Stimulated activated CD4-positive, alpha-beta T cell treated with anti-CD3 and anti-CD28 coated beads, Interleukin-2, amount 100 ng/mL, for 4 hours (primary cell): Measurements from ENCODE around the gene CCDC178.

Experiments
- DNase-seq: peaks from one replicate; pipeline ENCODE4 v3.0.0-alpha.2; 2020; ENCODE audit warnings: low read depth

Gene CCDC178

DNA sequence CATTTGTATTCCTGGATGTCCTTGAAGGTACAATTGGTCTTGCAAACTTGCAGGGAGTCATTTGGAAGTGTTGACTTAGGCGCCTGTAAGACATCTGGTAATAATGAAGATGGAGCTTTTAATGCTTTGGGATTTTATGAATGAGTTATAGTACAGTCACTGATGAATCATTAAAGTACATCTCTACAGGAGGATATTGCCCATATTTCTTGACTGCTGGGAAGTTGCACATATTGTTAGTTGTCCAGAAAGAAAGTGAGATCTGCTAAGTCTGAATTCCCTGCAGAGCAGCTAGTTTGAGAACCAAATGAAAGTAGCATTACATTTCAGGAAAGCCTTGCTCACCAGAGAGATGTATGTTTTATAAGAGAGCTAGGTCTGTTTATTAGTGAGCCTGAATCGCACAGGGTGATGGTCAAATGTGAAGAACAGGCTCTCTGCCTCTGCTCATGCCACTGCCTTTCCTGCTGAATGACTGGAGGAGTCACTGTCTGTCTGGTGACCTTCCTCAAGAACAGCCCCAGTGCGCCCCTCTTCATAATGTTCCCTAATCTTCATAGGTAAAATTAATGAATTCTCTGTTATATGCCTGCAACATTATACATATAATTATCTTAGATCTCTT, 528.7 kb downstream of the CCDC178 start:
- DNase-seq, result no peak

DNA sequence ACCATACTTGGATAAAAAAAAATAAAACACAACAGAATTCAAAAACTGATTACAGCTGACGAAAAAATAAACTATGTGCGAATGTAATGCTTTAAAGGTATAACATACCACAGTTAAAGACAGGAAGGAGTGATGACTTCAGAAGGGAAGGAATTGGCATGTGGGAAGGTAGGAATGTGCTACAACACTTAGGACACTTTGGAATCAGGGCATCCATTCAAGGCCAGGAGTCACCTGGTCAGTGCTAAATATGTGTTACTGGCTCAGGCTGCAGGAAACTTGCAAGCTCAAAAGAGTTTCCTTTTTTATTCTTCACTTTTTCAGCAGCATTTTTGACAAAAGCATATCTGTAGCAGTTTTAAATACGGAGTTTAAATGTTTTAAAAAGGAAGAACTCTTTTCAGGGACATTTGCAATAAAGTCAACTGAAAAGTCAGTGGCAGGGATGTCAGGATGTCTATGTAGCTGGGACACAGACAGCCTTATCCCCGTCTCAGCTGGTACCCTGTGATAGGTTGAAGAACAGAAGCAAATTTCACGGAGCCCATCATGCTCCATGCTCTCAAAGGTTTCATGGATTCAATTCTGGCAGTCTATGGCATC, 529.7 kb downstream of the CCDC178 start:
- DNase-seq, result no peak

DNA sequence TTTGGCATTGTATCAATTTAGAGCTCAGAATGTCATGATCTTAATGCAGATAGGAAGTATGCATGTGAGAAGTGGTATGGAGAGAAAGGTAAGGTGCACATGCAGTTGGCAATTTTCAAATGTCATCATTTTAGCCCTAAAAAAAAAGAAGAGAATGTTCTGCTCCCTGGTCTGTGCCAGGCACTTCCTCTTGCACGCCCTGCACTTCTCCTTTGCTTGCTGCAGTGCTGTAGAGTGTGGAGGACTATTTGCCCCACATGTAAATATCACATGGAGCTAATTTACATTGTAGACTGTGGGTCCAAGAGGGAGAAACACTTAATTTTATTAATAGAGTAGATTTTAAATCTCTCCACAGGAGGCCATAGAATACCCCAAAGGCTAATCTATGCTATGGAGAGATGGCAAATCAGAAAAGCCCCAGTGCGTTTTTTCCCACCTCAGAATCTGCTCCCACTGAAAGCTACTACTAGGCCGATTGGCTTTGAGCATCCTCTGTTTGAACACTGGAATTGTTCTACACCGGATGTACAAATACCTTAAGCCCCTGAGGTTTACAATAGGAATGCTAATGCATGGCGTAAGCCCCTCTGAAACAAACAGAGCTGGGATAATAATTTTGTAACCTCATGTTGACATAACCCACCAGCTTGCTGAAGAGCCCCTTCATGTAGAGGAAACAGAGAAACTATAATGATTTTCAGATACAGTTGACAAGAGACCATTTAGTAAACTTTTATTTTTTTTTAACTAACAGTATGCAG, 530.5 kb downstream of the CCDC178 start:
- DNase-seq, result no peak

DNA sequence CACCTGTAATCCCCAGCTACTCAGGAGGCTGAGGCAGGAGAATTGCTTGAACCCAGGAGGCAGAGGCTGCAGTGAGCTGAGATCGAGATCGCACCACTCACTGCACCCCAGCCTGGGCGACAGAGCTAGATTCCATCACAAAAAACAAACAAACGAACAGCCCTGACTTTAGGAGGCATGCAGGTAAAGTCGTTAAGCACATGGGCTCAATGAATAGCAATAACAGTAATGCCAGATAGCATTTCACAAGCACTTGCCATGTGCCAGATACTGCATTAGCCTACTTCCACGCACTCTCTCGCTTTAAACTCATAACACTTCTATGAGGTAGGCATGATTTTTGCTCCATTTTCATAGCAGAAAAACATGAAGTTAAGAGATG, 532.1 kb downstream of the CCDC178 start:
- DNase-seq, result no peak

DNA sequence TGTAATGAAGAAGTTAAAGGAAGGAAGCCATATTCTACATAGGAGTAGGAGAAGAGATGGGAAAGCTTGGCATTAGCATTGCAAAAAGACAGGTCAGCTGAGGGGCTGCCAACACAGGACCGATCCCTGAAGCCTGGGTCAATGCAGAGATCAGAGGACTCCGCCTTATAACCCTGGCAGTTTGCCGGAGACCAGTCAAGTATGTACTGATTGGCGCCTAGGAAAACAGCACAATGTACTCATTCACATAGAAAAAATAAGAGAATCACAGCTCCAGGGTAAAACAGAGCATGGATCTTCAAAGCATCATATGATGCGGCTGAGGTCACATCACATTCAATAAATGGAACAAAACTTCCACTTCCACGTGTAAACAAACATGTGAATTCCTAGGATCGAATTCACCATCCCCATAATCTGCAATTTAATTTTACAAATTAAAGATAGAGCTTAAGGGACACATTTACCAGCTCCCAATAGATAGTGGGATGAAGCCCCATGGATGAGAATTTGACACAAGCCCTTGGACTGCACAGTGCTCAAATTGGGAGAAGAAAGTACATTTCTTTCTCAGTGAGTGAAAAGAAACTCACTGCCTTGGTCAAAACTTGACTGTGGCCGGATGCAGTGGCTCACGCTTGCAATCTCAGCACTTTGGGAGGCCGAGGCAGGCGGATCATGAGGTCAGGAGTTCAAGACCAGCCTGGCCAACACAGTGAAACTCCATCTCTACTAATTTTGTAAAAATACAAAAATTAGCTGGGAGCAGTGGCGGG, 532.7 kb downstream of the CCDC178 start:
- DNase-seq, result no peak

DNA sequence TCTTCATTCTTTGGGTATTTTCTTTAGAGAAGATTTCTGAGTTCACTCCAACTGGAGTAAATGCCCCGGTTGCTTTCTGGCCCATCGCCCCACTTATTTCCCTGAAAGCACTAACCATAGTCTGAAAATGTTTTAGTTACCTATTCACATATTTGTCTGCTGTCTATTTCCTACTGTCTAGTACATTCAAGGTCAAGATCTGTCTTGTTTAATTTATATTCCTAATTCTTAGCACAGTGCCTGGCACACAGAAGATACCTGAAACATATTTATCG, 533.3 kb downstream of the CCDC178 start:
- DNase-seq, result no peak

DNA sequence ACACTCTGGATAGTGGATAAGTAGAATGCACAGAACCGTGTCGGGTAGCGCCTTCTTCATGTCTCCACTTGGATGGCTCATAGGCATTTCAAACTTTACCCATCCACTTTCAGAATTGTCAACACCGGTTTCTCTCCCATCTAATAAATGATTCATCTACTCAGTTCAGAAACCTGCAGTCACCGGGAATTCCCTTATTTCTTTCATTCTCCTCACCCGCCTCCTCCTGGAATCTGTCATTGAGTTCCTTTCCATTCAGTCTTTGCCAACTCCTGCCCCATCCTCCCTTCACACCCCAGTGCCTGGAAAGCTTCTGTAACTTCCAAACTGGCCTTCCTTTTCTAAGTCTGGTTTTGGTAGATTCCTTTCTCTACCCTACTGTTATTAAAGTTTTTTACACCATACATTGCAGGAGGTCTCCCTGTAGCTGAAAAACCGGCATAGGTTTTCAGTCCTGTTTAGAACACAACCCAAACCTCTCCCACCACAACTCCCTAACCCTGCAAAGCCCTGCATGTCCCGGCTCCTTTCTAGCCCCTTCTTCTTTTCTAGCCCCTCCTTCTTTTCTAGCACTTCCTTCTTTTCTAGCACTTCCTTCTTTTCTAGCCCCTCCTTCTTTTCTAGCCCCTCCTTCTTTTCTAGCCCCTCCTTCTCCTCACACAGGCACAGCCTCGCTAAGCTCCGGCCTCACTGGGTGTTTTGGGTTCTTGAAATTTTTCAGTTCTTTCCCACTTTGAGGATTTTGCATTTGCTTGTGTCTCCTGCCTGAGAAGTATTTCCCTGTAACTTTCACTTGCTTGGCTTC, 533.8 kb downstream of the CCDC178 start:
- no peak for DNase-seq

DNA sequence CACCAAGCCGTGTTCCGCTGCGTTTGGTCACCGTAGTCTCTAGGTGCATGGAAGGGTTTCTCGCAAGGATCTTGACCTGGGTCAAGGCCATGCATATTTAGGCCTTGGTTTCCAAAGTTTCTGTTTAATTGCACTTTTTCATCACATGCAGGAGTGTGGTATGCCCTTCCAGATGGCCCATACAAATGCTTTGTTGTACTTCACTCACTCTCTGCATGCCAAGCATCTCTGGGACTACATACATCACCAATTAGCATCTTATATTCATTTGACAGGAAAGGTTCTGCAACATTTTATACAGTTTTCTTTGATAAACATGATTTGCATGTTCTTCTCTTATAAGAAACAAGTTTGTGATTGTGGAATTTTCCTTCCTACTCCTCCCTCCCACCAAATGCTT, 534.9 kb downstream of the CCDC178 start:
- no peak for DNase-seq

DNA sequence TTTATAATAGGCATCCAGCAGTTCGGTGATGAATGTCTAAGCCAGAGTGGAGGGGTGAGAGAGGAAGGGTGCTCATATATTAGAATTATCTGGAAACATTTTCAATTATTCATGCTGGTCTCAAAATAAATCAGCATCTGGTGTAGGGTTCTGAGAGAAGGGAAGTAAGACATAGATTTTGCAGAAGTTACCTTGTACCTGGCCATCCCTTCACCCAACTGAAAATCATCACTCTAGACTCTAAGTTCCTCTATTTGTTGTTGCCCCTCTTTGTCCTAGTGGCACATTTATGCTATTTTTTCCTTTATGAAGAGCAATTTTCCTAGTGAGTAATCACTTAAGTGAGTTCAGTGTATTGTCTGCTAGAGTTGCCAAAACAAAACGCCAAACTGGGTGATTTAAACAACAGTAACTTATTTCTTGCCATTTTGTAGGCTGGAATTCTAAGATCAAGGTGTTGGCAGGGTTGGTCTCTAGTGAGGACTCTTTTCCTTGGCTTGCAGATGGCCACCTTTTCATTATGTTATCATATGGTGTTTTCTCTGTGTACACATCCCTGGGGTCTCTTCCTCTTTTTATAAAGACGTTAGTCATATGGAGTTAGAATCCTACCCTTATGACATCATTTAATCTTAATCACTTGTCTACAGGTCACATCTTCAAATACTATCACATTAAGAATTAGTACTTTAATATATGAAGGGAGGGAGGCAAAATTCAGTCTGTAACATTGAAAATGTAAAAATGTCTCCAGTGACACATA, 537.8 kb downstream of the CCDC178 start:
- DNase-seq, result no peak

DNA sequence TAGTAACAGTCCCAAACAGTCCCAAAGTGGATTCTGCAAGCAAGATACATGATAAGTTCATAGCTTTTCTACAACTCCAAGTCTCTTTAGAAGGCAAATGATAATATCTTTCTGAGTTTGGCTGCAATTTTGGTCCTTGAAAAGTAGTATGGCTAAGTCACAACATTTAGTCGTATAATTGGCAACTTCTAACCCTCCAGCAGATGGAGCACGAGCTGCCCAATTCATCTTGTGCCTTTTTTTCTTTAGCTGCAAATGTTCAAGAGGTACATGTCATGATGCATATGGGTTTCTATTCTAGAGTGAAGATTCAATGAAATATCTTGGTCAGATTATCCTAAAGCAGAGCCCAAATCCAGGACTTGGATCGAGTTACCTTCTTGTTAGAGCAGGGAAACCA, 540.7 kb downstream of the CCDC178 start:
- no peak for DNase-seq

DNA sequence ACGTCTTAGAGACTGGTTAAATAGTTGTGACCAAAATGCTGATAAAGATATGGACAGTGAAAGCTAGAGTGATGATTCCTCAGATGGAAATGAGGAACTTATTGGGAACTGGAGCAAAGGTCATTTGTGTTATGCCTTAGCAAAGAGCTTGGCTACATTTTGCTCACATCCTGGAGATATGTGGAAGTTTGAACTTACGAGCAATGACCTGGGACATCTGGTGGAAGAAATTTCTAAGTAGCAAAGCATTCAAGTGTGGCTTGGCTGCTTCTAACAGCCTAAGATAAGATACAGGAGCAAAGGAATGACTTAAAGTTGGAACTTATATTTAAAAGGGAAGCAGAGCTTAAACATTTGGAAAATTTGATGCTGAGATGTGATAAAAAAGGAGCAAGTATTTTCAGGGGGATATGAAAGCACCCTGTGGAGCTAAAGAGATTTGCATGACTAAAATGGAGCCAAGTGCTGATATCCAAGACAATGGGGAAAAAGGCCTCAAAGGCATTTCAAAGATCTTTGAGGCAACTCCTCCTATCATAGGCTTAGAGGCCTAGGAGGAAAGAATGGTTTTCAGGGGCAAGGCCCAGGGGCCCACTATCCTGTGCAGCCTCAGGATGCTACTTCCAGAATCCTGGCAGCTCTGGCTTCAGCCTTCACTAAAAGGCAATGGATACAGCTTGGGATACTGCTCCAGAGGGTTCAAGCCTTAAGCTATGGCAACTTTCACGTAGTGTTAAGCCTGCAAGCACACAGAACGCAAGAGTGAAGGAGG, 543.6 kb downstream of the CCDC178 start:
- no peak for DNase-seq

DNA sequence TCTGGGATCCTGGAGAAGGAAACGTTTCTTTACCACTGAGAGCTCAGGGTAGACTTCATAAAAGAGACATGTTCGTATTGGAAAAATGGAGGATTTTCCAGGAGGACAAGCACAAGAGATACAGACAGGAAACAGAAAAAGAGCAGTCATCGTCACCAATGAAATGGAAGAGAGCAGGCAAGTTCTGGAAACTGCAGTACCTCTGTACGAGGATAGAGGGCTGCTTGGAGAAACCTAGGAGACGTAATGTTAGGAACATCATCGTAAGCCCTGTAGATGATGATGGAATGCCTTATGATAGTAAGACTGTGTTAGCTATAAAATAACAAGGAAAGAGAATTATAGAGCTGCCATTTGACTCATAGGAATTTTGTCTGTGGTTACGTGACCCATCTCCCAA, 546.6 kb downstream of the CCDC178 start:
- no peak for DNase-seq

DNA sequence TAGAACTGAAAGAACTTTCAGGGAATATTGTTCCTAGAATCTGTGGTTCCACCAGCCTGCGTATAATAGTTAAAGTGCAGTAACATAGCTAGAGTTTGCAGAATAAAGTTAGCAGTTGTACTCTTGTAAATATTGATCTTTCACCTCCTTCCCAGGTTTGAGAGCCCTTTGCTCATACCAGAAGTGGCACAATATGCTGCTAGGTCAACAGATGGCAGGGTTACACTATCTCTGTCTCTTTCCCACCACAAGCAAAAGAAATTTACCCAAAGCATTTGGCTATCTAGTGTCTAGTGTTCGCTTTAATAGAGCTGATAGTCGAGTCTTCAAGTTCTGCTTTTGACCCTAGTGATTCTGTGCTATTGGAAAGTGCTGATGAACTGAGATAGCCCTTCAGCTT, 548.7 kb downstream of the CCDC178 start:
- no peak for DNase-seq

DNA sequence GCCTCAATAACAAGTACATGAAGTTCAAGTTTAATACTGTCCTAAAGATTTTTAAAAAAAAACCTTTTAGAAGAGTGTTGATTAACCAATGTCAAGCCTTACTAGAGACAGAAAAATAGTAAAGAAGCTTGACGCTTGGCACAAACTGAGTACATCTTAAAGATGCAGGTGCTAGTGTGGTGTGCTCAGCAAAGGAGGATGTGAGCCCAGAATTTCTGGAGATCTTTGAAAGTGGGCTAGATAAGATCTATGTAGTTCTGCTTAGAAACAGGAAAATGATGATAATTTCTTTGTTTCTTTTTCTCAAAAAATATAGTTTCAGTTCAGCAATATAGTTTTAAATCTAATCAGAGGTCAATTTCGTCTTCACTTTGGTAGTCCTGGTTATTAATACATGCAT, 549.4 kb downstream of the CCDC178 start:
- DNase-seq, result no peak

DNA sequence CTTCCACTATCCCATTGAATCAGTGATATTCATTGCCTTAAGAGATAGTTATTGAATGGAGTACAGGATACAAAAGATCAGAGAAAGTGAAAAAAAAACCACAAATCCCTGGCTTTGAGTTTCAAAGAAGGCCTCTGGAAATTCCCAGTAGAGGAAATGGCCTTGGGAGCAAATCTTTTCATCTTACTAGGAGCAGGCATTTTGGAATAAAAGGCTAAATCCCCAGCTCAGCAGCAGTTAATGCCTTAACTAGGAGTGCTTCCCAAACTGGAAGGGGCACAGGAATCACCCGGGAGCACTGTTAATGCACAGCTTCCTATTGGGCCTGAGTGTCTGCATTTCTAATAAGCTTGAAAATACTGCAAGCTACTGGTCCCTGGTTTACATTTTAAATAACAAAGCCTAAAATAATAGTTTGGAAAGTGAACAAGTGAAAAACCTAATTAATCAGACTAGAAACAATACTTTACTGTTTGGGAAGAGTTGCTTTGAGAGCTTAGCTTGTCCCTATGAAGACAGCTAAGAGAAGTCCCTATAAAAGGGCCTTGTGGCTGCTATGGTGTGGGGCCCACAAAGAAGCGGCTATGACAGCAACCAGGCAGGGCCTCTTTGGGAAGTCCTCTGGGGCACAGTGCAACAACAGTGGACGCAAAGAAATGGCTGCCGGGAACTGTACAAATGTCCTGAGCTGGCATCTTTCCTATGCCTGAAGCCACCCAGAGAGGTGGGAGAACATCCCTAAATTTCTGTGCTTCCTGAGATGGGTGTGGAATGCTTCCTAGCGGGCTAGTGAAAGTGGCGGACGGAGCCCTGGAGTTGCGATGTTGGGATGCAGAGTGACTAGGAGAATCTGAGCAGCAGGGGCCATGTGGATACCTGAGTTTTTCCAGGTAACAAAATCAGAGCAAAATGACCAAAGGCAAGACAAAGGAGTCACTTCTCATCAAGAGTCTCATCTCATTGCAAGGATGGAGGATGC, 550.6 kb downstream of the CCDC178 start:
- no peak for DNase-seq

DNA sequence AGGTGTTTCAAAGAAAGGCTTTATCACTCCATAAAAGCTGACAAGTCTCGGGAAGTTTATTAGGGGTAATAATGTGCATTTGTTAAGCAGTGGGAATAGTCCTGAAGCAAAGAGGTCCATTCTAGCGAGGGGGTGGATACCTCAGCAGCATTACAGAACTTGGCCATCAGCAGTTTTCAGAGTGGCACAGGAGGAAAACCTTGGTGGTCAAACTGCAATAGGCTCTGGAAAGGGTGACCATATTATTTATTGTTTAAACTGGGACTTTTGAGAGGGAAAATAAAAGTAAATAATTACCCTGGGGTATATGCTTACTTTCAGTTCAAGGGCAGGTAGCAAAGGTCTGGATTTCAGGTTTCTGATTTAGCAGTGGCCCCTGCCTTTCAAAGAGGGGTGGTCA, 552.2 kb downstream of the CCDC178 start:
- no peak for DNase-seq
